Ishikawa (cell line): ENCODE results near the gene JAKMIP3.

Experiments
- CREB1 ChIP-seq: IDR thresholded peaks from 2 replicates; pipeline ENCODE4 v1.6.1; 2012; ENCODE audit warnings: low read depth
- MAX ChIP-seq: IDR thresholded peaks from 2 replicates; pipeline ENCODE4 v1.6.1; 2012
- NFIC ChIP-seq: IDR thresholded peaks from 2 replicates; pipeline ENCODE4 v1.6.1; 2012
- RAD21 ChIP-seq: IDR thresholded peaks from 2 replicates; pipeline ENCODE4 v1.6.1; 2012; ENCODE audit warnings: low read depth
- REST ChIP-seq: IDR thresholded peaks from 2 replicates; pipeline ENCODE4 v1.6.1; 2012; ENCODE audit warnings: low read depth, mild to moderate bottlenecking
- TAF1 ChIP-seq: IDR thresholded peaks from 2 replicates; pipeline ENCODE4 v1.6.1; 2012; ENCODE audit warnings: low read depth, mild to moderate bottlenecking
- TEAD4 ChIP-seq: IDR thresholded peaks from 2 replicates; pipeline ENCODE4 v1.6.1; 2012
- YY1 ChIP-seq: IDR thresholded peaks from 2 replicates; pipeline ENCODE4 v1.6.1; 2012; ENCODE audit warnings: low read depth
- ZBTB7A ChIP-seq: IDR thresholded peaks from 2 replicates; pipeline ENCODE4 v1.6.1; 2012; ENCODE audit warnings: low read depth

GRCh38 chr10:132018446-132018845 is 47.3 kb upstream of the JAKMIP3 start:
- no peak for TF ChIP-seq REST
- no peak for TF ChIP-seq TAF1
- no peak for TF ChIP-seq MAX
- TF ChIP-seq ZBTB7A, result no peak
- TF ChIP-seq YY1, result no peak
- TF ChIP-seq RAD21, result no peak
- TF ChIP-seq TEAD4, result no peak
- no peak for TF ChIP-seq CREB1
- no peak for TF ChIP-seq NFIC
